Spleen (tissue), 11 donors: ENCODE measurements around the gene PCNX1. TPM values are rescaled to one million over a fixed set of nuclear protein-coding genes. Genes with fewer than 3 reads are reported as not detected.

Source experiments
- DNase-seq: peaks from one replicate; pipeline ENCODE4 v3.0.0-alpha.2; 2020
- H3K27ac ChIP-seq, 8 donors: fragments of 200-600 bp; sonication (generic) in 7 of 8; 1 replicate in 4 of 8; 2 replicates in 4 of 8; pipeline versions ENCODE4 v1.5.0 to v1.8.0; 2016 to 2021; ENCODE audit warnings: inconsistent platforms in 4 of 8, mild to moderate bottlenecking in 4 of 8, moderate library complexity in 1 of 8
- H3K27me3 ChIP-seq, 7 donors: fragments of 200-600 bp; sonication (generic) in 6 of 7; replicated peaks in 1 of 7; 1 replicate in 4 of 7; 2 replicates in 3 of 7; pipeline versions ENCODE4 v1.5.0 to v1.8.0; 2016 to 2021; ENCODE audit warnings: inconsistent platforms in 3 of 7, mild to moderate bottlenecking in 1 of 7
- H3K36me3 ChIP-seq, 6 donors: fragments of 200-600 bp; sonication (generic) in 5 of 6; 1 replicate in 4 of 6; 2 replicates in 2 of 6; pipeline versions ENCODE4 v1.5.0 to v1.8.0; 2016 to 2021; ENCODE audit warnings: inconsistent platforms in 2 of 6
- H3K4me1 ChIP-seq, 6 donors: fragments of 200-600 bp; sonication (generic) in 5 of 6; 1 replicate in 3 of 6; 2 replicates in 3 of 6; pipeline versions ENCODE4 v1.5.0 to v1.8.0; 2016 to 2021; ENCODE audit warnings: inconsistent platforms in 3 of 6
- H3K4me3 ChIP-seq, 8 donors: fragments of 200-600 bp; sonication (generic) in 7 of 8; 1 replicate in 4 of 8; 2 replicates in 4 of 8; pipeline versions ENCODE4 v1.5.0 to v1.8.0; 2016 to 2021; ENCODE audit warnings: inconsistent platforms in 4 of 8, mild to moderate bottlenecking in 4 of 8, moderate library complexity in 2 of 8
- H3K9me3 ChIP-seq, 8 donors: fragments of 200-600 bp; sonication (generic) in 7 of 8; 1 replicate in 4 of 8; 2 replicates in 4 of 8; pipeline versions ENCODE4 v1.5.0 to v1.8.0; 2016 to 2021; ENCODE audit warnings: inconsistent platforms in 4 of 8
- CTCF ChIP-seq, 11 experiments: fragments of 200-600 bp in 7 of 11; fragments of 450-650 bp in 4 of 11; sonication (generic) in 4 of 11; IDR thresholded peaks in 8 of 11; conservative IDR thresholded peaks in 3 of 11; 1 replicate in 7 of 11; 2 replicates in 4 of 11; pipeline versions ENCODE4 v1.4.0 to v1.8.0; 2016 to 2021; ENCODE audit warnings: antibody characterized with exemption in 11 of 11, inconsistent platforms in 4 of 11, mild to moderate bottlenecking in 1 of 11
- POLR2A ChIP-seq, 3 donors: fragments of 450-650 bp; IDR thresholded peaks; one replicate each; pipeline ENCODE4 v1.5.1; 2017; ENCODE audit warnings: antibody characterized with exemption in 3 of 3, mild to moderate bottlenecking in 1 of 3
- POLR2AphosphoS5 ChIP-seq, 3 donors: sonication (generic); formaldehyde crosslinking; IDR thresholded peaks; one replicate each; pipeline ENCODE4 v1.5.1; 2017; ENCODE audit warnings: antibody characterized with exemption in 3 of 3
- WGBS, 5 donors: extraction: QIAGEN DNeasy Blood & Tissue Kit in 3 of 5; methylation state at CpG; one replicate each; pipeline versions ENCODE4 v1.1.5 to v1.1.7; 2013 to 2018; 5-methylcytosine and 5-hydroxymethylcytosine counted together
- intact Hi-C: fragments of 100-400 bp; cut with DNase I; formaldehyde crosslinking; loops from one replicate; pipeline ENCODE4 v1.15.0; 2023; ENCODE audit warnings: low total_unique reads
- polyA plus RNA-seq, 3 donors: library from polyadenylated mRNA; stranded (reverse); fragments of 200-250 nt; gene quantifications; one replicate each; pipeline ENCODE4 v1.2.1, GENCODE V29; 2013
- total RNA-seq, 7 donors: library from RNA; depleted of rRNA in 3 of 7; stranded (reverse); fragments of >200 nt in 3 of 7; fragmentation: NEBNext Ultra II Directional in 4 of 7; extraction: Animal tissue kit (Norgen Biotek cat#: 25700) in 4 of 7; gene quantifications; one replicate each; pipeline versions ENCODE4 v1.1.0 to v1.2.1, GENCODE V29; 2016 to 2021
- donor health status: healthy with polysubstance abuse.
- donor health status: DM: no; HTN: no; CAD: no; lungs with moderate emphysema.
- donor health status: DM: no; HTN: no; CAD: no.
- donor health status: Bipolar disorder and iron deficiency.
- donor health status: healthy.
- donor health status: DM: no; HTN: no; CAD: no.
- donor health status: DM: yes; HTN: yes; CAD: no.

Gene PCNX1
- total and polyA plus RNA-seq, 10 donors: 4.0 to 149 (median 100) TPM

GRCh38 chr14:70884595-70885342 lies 22.5 kb upstream of the PCNX1 start:
- Histone ChIP-seq H3K27me3 (no peaks in the 10 kb centered on the region), H3K4me1 (peaks cover 13 to 83% (median 73%) of the 10 kb centered on the region in 6 donors), H3K36me3 (no peaks in the 10 kb centered on the region), H3K9me3 (no peaks in the 10 kb centered on the region), H3K27ac (peak overlapping the region in 6 of 8 donors; percentile 18 to 91 (median 88)), H3K4me3 (peak overlapping the region in 1 of 8 donors; percentile 56)
- no peak for DNase-seq
- TF ChIP-seq POLR2A (IDR thresholded peaks at IDR 0.05) (no peak), POLR2AphosphoS5 (IDR thresholded peaks at IDR 0.05) (no peak), CTCF (IDR thresholded peaks at IDR 0.05 in 8 of 11, conservative IDR thresholded peaks at IDR 0.05 in 3 of 11) (no peak)
- WGBS, 5 donors: 84 to 90% (median 86%) methylated on average over 8 of the region's 8 CpGs
- intact Hi-C loops: no loop called here

- no peak for DNase-seq
- 70 to 80% (median 73%) methylated on average over 5 of the region's 5 CpGs for WGBS, 5 donors
- intact Hi-C loops: no loop called here
- TF ChIP-seq CTCF (IDR thresholded peaks at IDR 0.05 in 8 of 11, conservative IDR thresholded peaks at IDR 0.05 in 3 of 11): no peak
- TF ChIP-seq POLR2A (IDR thresholded peaks at IDR 0.05): no peak
- TF ChIP-seq POLR2AphosphoS5 (IDR thresholded peaks at IDR 0.05): no peak
- Histone ChIP-seq H3K27me3 (no peaks in the 10 kb centered on the region), H3K4me1 (peaks cover 13 to 81% (median 73%) of the 10 kb centered on the region in 6 donors), H3K27ac (peak overlapping the region in 5 of 8 donors; percentile 65 to 91 (median 88)), H3K9me3 (no peaks in the 10 kb centered on the region), H3K36me3 (no peaks in the 10 kb centered on the region), H3K4me3 (no peak overlapping the region)
Measured at GRCh38 chr14:70885343-70886022, 21.8 kb upstream of the PCNX1 start.

GRCh38 chr14:70886421-70887206 lies 20.6 kb upstream of the PCNX1 start:
- H3K27ac ChIP-seq: peak overlapping the region; percentile 28 to 91 (median 72)
- no peaks in the 10 kb centered on the region for H3K36me3 ChIP-seq
- H3K4me3 ChIP-seq: peak overlapping the region in 2 of 8 donors; percentile 14 to 24
- H3K4me1 ChIP-seq: peaks cover 13 to 86% (median 70%) of the 10 kb centered on the region in 6 donors
- no peak for DNase-seq
- intact Hi-C loops: no loop called here
- H3K27me3 ChIP-seq: no peaks in the 10 kb centered on the region
- H3K9me3 ChIP-seq: no peaks in the 10 kb centered on the region
- 15 to 29% (median 21%) methylated on average over 5 of the region's 5 CpGs for WGBS, 5 donors
- TF ChIP-seq POLR2AphosphoS5 (IDR thresholded peaks at IDR 0.05): peak in 1 of 3 donors; percentile 20
- no peak for TF ChIP-seq CTCF (IDR thresholded peaks at IDR 0.05 in 8 of 11, conservative IDR thresholded peaks at IDR 0.05 in 3 of 11)
